ENCODE results near the gene ZNF385A.

Gene ZNF385A

GRCh38 chr12:54324617-54325441, 59.7 kb downstream of the ZNF385A start, which contains the start of gene COPZ1:
TSS of gene COPZ1 (plus strand) at chr12:54325131. CDS start at chr12:54325164, 33 bp downstream.
- peak; percentile 98 for DNase-seq
- H4K20me1 ChIP-seq (ENCODE audit: insufficient read depth, low read length): no peaks in the 10 kb centered on the region
- H3K27me3 ChIP-seq (ENCODE audit: insufficient read depth, low read length, poor library complexity): no peaks in the 10 kb centered on the region
- peak within 1 kb of the TSS; percentile 95 for H2AFZ ChIP-seq (ENCODE audit: low read depth, low read length)
- peak within 1 kb of the TSS; percentile 67 to 72 for H3K4me3 ChIP-seq (ENCODE audit: low read depth in 1 of 2, low read length in 2 of 2)
- H3K4me2 ChIP-seq (ENCODE audit: insufficient read depth, low read length): peak within 1 kb of the TSS; percentile 90
- H3K36me3 ChIP-seq (ENCODE audit: insufficient read depth, low read length): peaks cover 3% of the 10 kb centered on the region; the same call in 1 of the 2 replicates
- peak; percentile 97 for ATAC-seq (ENCODE audit: insufficient read depth, low read depth)
- H3K4me1 ChIP-seq (ENCODE audit: insufficient read depth, low read length): peaks cover 19% of the 10 kb centered on the region
- peak within 1 kb of the TSS; percentile 92 for H3K27ac ChIP-seq (ENCODE audit: low read length)
- no peaks in the 10 kb centered on the region for H3K9me3 ChIP-seq (ENCODE audit: insufficient read depth, low read length, severe bottlenecking)
- H3K9ac ChIP-seq (ENCODE audit: low read depth, low read length): peak within 1 kb of the TSS; percentile 58
- no peak for TF ChIP-seq EZH2 (IDR thresholded peaks at IDR 0.05; ENCODE audit: borderline replicate concordance, low read depth, low read length, severe bottlenecking)
- peak; percentile 89 for TF ChIP-seq CTCF (IDR thresholded peaks at IDR 0.05; ENCODE audit: borderline replicate concordance, extremely low read depth, low read length, poor library complexity, severe bottlenecking)
- peaks cover 38% of the 10 kb centered on the region for H3K79me2 ChIP-seq (ENCODE audit: insufficient read depth, low read length)

GRCh38 chr12:54321363-54321762, 63.2 kb downstream of the ZNF385A start:
- no peak overlapping the region for H3K9ac ChIP-seq (ENCODE audit: low read depth, low read length)
- H2AFZ ChIP-seq (ENCODE audit: low read depth, low read length): no peak overlapping the region
- TF ChIP-seq EZH2 (IDR thresholded peaks at IDR 0.05; ENCODE audit: borderline replicate concordance, low read depth, low read length, severe bottlenecking): no peak

More at GRCh38 chr12:54321363-54321762, 63.2 kb downstream of the ZNF385A start:
- DNase-seq (no peak), ATAC-seq (ENCODE audit: insufficient read depth, low read depth) (no peak)
- Histone ChIP-seq H3K79me2 (ENCODE audit: insufficient read depth, low read length) (peaks cover 12% of the 10 kb centered on the region), H3K36me3 (ENCODE audit: insufficient read depth, low read length) (no peaks in the 10 kb centered on the region), H3K9me3 (ENCODE audit: insufficient read depth, low read length, severe bottlenecking) (no peaks in the 10 kb centered on the region), H3K4me2 (ENCODE audit: insufficient read depth, low read length) (no peak overlapping the region), H3K27me3 (ENCODE audit: insufficient read depth, low read length, poor library complexity) (no peaks in the 10 kb centered on the region), H4K20me1 (ENCODE audit: insufficient read depth, low read length) (no peaks in the 10 kb centered on the region), H3K4me1 (ENCODE audit: insufficient read depth, low read length) (peaks cover 15% of the 10 kb centered on the region), H3K27ac (ENCODE audit: low read length) (no peak overlapping the region), H3K4me3 (ENCODE audit: low read depth in 1 of 2, low read length in 2 of 2) (no peak overlapping the region)

All from DND-41 (cell line).